ENCODE measurements around the gene MYO1B. TPM values are rescaled to one million over a fixed set of nuclear protein-coding genes. Genes with fewer than 3 reads are reported as not detected.

Gene MYO1B
- total RNA-seq, 4 donors from 2014 or later, result 16.9 to 43.8 (median 32.9) TPM

DNA sequence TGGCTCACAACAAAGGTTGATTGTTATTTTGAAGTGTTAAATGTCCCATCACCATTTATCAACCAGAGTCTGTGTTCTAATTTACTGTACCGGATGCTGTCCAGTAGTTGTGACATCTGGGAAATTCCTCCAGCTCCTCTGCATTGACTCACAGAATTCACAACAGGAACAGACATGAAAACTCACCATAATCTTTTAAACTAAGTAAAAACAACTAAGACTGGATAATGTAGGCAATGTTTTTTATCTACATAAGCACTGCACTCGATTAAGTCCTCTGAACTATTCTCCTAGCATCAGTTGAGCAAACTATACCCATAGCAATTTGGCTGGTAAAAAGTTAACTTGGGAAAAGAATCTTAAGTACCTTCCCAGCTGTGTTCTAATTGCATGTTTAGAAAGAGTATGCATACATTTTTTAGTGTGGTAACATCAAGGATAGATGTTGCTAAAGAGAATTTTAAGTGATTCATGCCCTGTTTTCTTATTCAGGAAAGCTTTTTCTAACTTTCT is 42.9 kb upstream of the MYO1B start:
- Histone ChIP-seq H3K9me3 (no peaks in the 10 kb centered on the region), H3K27ac (no peak overlapping the region), H3K4me1 (no peaks in the 10 kb centered on the region), H3K36me3 (no peaks in the 10 kb centered on the region), H3K4me3 (replicated peaks in 1 of 3) (no peak overlapping the region), H3K27me3 (no peaks in the 10 kb centered on the region)
- intact Hi-C loops (cut with DNase I), result no loop called here
- TF ChIP-seq POLR2A (IDR thresholded peaks at IDR 0.05), result no peak
- TF ChIP-seq, protein P1, sequence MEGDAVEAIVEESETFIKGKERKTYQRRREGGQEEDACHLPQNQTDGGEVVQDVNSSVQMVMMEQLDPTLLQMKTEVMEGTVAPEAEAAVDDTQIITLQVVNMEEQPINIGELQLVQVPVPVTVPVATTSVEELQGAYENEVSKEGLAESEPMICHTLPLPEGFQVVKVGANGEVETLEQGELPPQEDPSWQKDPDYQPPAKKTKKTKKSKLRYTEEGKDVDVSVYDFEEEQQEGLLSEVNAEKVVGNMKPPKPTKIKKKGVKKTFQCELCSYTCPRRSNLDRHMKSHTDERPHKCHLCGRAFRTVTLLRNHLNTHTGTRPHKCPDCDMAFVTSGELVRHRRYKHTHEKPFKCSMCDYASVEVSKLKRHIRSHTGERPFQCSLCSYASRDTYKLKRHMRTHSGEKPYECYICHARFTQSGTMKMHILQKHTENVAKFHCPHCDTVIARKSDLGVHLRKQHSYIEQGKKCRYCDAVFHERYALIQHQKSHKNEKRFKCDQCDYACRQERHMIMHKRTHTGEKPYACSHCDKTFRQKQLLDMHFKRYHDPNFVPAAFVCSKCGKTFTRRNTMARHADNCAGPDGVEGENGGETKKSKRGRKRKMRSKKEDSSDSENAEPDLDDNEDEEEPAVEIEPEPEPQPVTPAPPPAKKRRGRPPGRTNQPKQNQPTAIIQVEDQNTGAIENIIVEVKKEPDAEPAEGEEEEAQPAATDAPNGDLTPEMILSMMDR (IDR thresholded peaks at IDR 0.05), result no peak
- DNase-seq, result no peak
- WGBS, 2 donors, result 39 to 54% methylated on average over 2 of the region's 2 CpGs

DNA sequence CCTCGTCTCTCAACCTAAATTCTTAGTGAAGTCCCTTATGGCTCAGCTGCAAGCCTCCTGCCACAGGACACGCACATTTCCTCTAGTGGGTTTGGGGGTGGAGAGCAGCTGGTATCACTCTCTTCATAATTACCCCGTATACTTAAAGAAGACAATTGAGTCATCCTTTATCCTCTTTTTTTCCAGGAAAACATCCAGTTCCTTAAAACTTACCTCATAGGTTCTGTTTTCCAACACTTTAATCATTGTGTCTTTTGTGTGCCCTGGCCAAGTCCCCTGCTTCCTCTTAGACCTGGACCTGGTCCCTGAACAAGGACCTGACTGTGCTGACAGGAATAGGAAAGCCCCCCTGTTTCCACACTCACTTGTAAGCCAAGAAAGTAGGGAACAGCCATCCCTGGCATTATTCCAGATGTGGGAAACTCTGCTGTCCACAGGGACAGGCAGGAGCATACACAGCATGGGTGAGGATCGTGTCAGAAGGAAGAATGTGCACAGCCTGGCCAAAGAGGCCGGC is 42.3 kb upstream of the MYO1B start:
- no peaks in the 10 kb centered on the region for H3K4me1 ChIP-seq
- TF ChIP-seq, protein P1 (IDR thresholded peaks at IDR 0.05), result no peak
- TF ChIP-seq POLR2A (IDR thresholded peaks at IDR 0.05), result no peak
- H3K9me3 ChIP-seq, result no peaks in the 10 kb centered on the region
- H3K27ac ChIP-seq, result no peak overlapping the region
- no peak overlapping the region for H3K4me3 ChIP-seq (replicated peaks in 1 of 3)
- H3K27me3 ChIP-seq, result no peaks in the 10 kb centered on the region
- H3K36me3 ChIP-seq, result no peaks in the 10 kb centered on the region
- DNase-seq, result no peak
- 53 to 58% methylated on average over 5 of the region's 5 CpGs for WGBS, 2 donors
- intact Hi-C loops (cut with DNase I), result no loop called here

DNA sequence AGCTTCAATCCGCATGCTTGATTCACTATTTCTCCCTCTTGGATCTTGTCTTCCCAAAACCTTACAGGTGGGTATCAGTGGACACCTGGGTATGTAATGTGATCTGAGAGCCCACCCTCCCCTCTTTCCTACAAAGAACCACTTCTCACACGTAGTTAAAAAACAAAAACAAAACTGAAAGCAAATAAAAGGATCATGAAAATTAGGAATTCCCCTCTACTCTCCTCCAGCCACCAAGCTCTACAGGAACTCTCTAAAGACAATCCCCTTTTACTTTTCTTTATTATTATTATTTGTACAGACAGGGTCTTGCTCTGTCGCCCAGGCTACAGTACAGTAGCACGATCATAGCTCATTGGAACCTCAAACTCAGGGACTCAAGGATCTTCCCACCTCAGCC is 40.8 kb upstream of the MYO1B start:
- no peak overlapping the region for H3K27ac ChIP-seq
- TF ChIP-seq, protein P1 (IDR thresholded peaks at IDR 0.05), result no peak
- no peak for TF ChIP-seq POLR2A (IDR thresholded peaks at IDR 0.05)
- no peaks in the 10 kb centered on the region for H3K4me1 ChIP-seq
- no peaks in the 10 kb centered on the region for H3K9me3 ChIP-seq
- no peaks in the 10 kb centered on the region for H3K27me3 ChIP-seq
- H3K4me3 ChIP-seq (replicated peaks in 1 of 3), result no peak overlapping the region
- no peaks in the 10 kb centered on the region for H3K36me3 ChIP-seq
- intact Hi-C loops (cut with DNase I), result no loop called here
- 71 to 83% methylated on average over 4 of the region's 4 CpGs for WGBS, 2 donors
- DNase-seq, result no peak

DNA sequence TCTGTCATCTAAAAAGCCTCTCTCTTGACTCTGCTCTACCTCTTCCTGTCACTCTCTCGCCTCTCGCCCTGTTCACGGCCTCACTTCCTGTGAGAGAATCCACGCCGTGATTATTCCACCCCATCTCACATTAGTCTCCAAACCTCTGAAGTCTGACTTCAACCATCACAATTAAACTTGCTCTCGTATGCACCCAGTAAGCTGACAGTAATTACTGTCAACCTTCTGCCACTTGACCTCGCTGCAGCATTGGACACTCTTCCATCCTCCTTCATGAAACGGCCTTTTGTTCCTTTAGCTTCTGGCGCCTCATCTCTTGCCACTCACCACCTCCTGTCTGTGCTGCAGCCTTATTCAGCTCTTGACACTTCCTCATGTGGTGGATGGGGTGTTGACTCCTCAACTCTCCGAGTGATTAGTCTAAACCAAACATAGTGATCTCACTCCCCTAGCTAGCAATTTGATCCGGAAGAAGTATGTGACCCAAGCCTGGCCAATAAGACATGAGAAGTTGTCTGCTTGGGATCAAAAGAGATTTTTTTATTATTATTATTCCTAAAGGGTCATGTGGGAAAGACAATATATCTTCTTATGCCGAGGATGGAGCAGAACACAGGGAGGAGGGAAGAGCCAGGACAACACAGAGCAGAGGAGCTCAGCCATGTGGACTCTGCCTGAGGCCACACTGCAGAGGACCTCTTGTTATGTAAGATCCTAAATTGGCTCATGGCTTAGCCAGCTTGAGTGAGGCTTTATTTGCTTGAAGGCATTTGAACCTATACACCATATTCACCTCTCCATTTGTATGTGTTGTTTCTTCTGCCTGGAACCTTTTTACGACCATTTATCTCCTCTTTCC is 38.4 kb upstream of the MYO1B start:
- intact Hi-C loops (cut with DNase I), result no loop called here
- Histone ChIP-seq H3K27me3 (no peaks in the 10 kb centered on the region), H3K9me3 (no peaks in the 10 kb centered on the region), H3K27ac (no peak overlapping the region), H3K4me1 (no peaks in the 10 kb centered on the region), H3K4me3 (replicated peaks in 1 of 3) (no peak overlapping the region), H3K36me3 (no peaks in the 10 kb centered on the region)
- no peak for TF ChIP-seq POLR2A (IDR thresholded peaks at IDR 0.05)
- TF ChIP-seq, protein P1 (IDR thresholded peaks at IDR 0.05), result no peak
- WGBS, 2 donors, result 83 to 86% methylated on average over 13 of the region's 13 CpGs
- no peak for DNase-seq

DNA sequence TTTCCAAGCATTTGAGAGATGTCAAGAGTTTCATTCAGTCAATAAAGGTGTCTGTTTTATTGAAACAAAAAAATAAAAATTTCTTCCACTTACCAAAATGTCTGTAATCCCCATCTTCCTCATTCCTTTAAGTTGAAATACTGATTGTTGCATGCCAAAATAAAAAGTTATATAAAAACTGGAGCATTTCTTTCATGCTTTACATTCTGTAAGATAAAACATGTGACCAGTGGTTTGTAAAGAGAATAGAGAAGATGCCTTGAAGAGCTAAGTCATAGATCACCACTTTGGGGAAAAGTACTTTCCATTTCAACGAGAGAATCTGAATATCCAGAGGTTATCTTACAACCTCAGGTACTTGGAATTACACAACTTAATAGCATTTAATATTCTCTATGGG is 35.9 kb upstream of the MYO1B start:
- 77 to 82% methylated on average over 1 of the region's 1 CpG for WGBS, 2 donors
- Histone ChIP-seq H3K27ac (no peak overlapping the region), H3K36me3 (no peaks in the 10 kb centered on the region), H3K9me3 (no peaks in the 10 kb centered on the region), H3K4me1 (no peaks in the 10 kb centered on the region), H3K27me3 (no peaks in the 10 kb centered on the region), H3K4me3 (replicated peaks in 1 of 3) (no peak overlapping the region)
- DNase-seq, result no peak
- intact Hi-C loops (cut with DNase I), result no loop called here
- TF ChIP-seq POLR2A (IDR thresholded peaks at IDR 0.05), result no peak
- TF ChIP-seq, protein P1 (IDR thresholded peaks at IDR 0.05), result no peak
